ENCODE results near the gene TMEM59L. TPM values are rescaled to one million over a fixed set of nuclear protein-coding genes. Genes with fewer than 3 reads are reported as not detected.
"Not testable (repeated sequence)": the region's sequence is repeated elsewhere in the genome, so short reads cannot be mapped to it uniquely, and the experiment has no call there.

Gene TMEM59L
- total RNA-seq, 1 donor from 2014 or later = 0.79 TPM

DNA sequence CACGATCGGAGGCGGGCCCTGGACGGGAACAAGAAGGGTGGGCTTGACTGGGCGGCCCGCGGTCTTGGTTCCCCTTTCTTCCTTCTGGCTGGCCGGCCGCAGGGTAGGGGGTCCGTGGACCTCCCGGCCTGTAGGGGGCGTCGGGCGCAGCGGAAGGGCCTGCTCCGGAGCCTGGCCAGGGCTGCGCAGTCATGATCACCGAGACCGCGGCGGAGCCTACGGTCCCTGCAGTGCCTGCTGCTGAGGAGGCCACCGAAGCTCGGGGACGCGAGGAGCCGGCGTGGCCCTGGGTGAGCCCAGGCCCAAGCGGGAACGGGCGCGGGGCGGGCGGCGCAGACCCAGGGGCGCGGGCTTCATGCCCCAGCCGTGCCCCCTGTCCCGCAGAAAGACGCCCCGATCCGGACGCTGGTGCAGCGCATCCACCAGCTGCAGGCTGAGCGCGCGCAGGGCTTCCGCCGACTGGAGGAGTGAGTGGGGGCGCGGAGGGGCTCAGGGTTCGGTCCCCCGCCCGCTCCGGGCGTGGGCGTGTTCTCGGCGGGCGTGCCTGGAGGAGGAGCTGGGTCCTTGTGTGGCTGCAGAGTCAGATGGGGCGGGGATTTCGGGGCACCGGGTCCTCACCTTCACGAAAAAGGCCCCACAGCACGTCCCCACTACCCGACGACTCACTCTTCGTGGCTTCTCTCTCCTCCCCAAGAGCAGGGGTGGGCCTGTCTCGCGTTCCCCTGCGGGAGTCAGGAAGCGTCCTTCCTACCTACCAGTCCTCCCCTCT lies 23.9 kb upstream of the TMEM59L start, which contains the start of gene REX1BD:
Gene REX1BD (plus strand): TSS at position 188 of the 769 bp plus-strand sequence. CDS start 4 bp downstream, at position 192.
- peak; percentile 87 for TF ChIP-seq CTCF (IDR thresholded peaks at IDR 0.05; ENCODE audit: insufficient read depth, low read length, severe bottlenecking)
- DNase-seq (ENCODE audit: low read depth) = peak; percentile 43
- Histone ChIP-seq H3K27me3 (ENCODE audit: control insufficient read depth, insufficient read depth, low read length) (no peaks in the 10 kb centered on the region), H3K36me3 (ENCODE audit: control insufficient read depth, insufficient read depth, low read length) (no peaks in the 10 kb centered on the region), H3K4me3 (ENCODE audit: low read depth, low read length) (peak within 1 kb of the TSS; percentile 87)
- no peak for FAIRE-seq

GRCh38 chr19:18589380-18590272 lies 23.0 kb upstream of the TMEM59L start:
- peak; percentile 41 for DNase-seq (ENCODE audit: low read depth)
- no peak for FAIRE-seq
- Histone ChIP-seq H3K36me3 (ENCODE audit: control insufficient read depth, insufficient read depth, low read length) (no peaks in the 10 kb centered on the region), H3K27me3 (ENCODE audit: control insufficient read depth, insufficient read depth, low read length) (no peaks in the 10 kb centered on the region), H3K4me3 (ENCODE audit: low read depth, low read length) (peak overlapping the region; percentile 87)
- TF ChIP-seq CTCF (IDR thresholded peaks at IDR 0.05; ENCODE audit: insufficient read depth, low read length, severe bottlenecking) = peak; percentile 46

DNA sequence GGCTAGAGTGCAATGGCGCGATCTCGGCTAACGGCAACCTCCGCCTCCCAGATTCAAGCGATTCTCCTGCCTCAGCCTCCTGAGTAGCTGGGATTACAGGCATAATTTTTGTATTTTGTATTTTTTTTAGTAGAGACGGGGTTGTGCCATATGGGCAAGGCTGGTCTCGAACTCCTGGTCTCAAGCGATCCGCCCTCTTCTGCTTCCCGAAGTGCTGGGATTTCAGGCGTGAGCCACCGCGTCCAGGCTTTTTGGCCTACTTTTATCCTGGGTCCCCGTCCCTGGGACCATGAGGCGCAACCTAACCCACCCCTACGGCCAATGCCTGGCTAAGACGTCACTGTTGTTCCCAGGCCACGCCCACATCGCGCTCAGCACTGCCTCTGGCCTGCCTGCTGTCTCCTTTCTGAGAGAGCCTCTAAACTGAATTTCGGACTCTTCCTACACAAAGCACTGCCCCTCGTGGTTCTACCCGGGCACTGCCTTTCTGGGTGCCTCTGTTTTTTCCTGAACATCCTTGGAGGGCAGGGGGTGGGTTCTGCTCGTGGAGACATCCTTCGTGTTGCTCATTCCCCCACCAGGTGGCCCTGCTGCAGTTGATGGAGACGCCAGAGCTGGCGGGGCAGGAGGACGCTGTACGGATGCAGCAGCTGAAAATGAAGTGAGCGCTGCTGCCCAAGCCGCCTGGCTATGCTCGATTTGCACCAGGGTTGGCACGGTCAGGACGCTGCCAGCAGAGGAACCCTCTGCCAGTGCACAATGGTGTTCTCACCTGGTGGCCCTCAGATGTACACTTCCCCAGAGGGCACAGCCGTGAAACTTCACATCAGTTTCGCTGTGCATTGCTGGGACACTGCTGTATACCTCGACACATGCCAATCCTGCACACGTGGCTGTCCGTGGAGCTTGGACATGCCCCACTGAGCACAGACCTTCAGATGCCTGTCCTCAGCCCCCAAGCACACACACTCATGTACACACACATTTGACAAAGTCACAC lies 22.1 kb upstream of the TMEM59L start:
- H3K27me3 ChIP-seq (ENCODE audit: control insufficient read depth, insufficient read depth, low read length) = no peaks in the 10 kb centered on the region
- FAIRE-seq (no peak), DNase-seq (ENCODE audit: low read depth) (peak; percentile 71)
- peak; percentile 53 for TF ChIP-seq CTCF (IDR thresholded peaks at IDR 0.05; ENCODE audit: insufficient read depth, low read length, severe bottlenecking)
- peak overlapping the region; percentile 87 for H3K4me3 ChIP-seq (ENCODE audit: low read depth, low read length)
- no peaks in the 10 kb centered on the region for H3K36me3 ChIP-seq (ENCODE audit: control insufficient read depth, insufficient read depth, low read length)

DNA sequence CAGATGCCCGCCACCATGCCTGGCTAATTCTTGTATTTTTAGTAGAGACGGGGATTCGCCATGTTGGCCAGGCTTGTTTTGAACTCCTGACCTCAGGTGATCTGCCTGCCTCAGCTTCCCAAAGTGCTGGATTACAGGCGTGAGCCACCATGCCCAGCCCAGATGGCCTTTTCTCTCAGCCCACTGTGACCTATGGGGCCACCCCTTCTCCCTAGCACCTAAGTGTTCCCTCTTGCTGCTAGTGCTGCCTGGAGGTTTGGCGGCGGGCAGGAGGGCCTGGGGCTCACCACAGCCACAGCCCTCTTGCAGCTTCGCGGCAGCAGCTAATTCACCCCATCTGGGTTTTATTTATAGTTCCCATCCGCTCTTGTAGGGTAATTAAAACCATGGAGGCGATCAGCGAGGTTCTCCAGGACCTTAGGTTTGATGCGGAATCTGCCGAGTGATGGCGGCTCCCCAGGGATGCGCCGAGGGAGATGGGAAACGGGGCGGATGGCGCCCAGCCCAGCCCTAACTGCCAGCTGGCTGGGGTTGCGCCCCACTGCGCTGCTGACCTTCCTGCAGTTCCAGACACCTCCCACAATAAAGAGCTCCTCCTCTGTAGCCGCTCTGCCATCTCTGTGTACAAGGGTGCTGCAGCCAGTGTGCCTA lies 20.8 kb upstream of the TMEM59L start:
- no peak for DNase-seq (ENCODE audit: low read depth)
- Histone ChIP-seq H3K36me3 (ENCODE audit: control insufficient read depth, insufficient read depth, low read length) (no peaks in the 10 kb centered on the region), H3K27me3 (ENCODE audit: control insufficient read depth, insufficient read depth, low read length) (no peaks in the 10 kb centered on the region), H3K4me3 (ENCODE audit: low read depth, low read length) (no peak overlapping the region)
- no peak for FAIRE-seq
- TF ChIP-seq CTCF (IDR thresholded peaks at IDR 0.05; ENCODE audit: insufficient read depth, low read length, severe bottlenecking) = no peak

DNA sequence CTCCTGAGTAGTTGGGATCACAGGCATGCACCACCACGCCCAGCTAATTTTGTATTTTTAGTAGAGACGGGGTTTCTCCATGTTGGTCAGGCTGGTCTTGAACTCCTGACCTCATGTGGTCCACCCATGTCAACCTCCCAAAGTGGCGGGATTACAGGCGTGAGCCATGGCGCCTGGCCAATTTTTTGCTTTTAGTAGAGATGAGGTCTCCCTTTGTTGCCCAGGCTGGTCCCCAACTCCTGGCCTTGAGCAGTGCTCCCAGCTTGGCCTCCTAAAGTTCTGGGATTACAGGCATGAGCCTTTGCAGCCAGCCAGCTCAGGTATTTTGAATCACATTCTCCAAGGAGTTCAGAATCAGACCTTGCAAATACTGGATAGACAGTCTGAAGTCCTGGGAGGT lies 19.9 kb upstream of the TMEM59L start:
- FAIRE-seq; H3K27me3 ChIP-seq (ENCODE audit: control insufficient read depth, insufficient read depth, low read length); DNase-seq (ENCODE audit: low read depth); H3K36me3 ChIP-seq (ENCODE audit: control insufficient read depth, insufficient read depth, low read length); H3K4me3 ChIP-seq (ENCODE audit: low read depth, low read length): not testable (repeated sequence)
